Keratinocyte (primary cell): Measurements from ENCODE around the gene ODF4. TPM values are rescaled to one million over a fixed set of nuclear protein-coding genes. Genes with fewer than 3 reads are reported as not detected.

Experiments
- DNase-seq: peaks from one replicate; pipeline ENCODE4 v3.0.0-alpha.2; 2011; ENCODE audit warnings: low read depth, missing footprints, low spot score
- FAIRE-seq: peaks from 2 replicates; lab custom pipeline; 2011; peaks lifted over from hg19 to GRCh38; lab: Jason Lieb, UNC
- H2AFZ ChIP-seq: 2 replicates; pipeline ENCODE4 v1.6.0; 2012; ENCODE audit warnings: low read length, control low read depth, inconsistent platforms; ENCODE audit not compliant: control insufficient read depth
- H3K27ac ChIP-seq: 2 replicates; pipeline ENCODE4 v1.5.1; 2011; ENCODE audit warnings: low read length; ENCODE audit not compliant: control insufficient read depth, insufficient read depth
- H3K27me3 ChIP-seq: 3 replicates; pipeline ENCODE4 v1.6.0; 2011; ENCODE audit warnings: low read length; ENCODE audit not compliant: control insufficient read depth, insufficient read depth; ENCODE audit errors: extremely low read depth
- H3K36me3 ChIP-seq, 2 experiments: 2 replicates in 1 of 2; 3 replicates in 1 of 2; pipeline ENCODE4 v1.5.1; 2011; ENCODE audit warnings: low read length in 2 of 2, mild to moderate bottlenecking in 1 of 2; ENCODE audit not compliant: control insufficient read depth in 2 of 2, insufficient read depth in 2 of 2; ENCODE audit errors: extremely low read depth in 1 of 2
- H3K4me1 ChIP-seq: 3 replicates; pipeline ENCODE4 v1.5.1; 2011; ENCODE audit warnings: low read length; ENCODE audit not compliant: control insufficient read depth, insufficient read depth; ENCODE audit errors: extremely low read depth
- H3K4me2 ChIP-seq: 3 replicates; pipeline ENCODE4 v1.6.0; 2011; ENCODE audit warnings: low read depth, low read length; ENCODE audit not compliant: control insufficient read depth, insufficient read depth; ENCODE audit errors: extremely low read depth
- H3K4me3 ChIP-seq, 3 experiments: fragments of 200-600 bp in 1 of 3; sonication (generic) in 1 of 3; 2 replicates in 2 of 3; 3 replicates in 1 of 3; pipeline ENCODE4 v1.5.1; 2011 to 2016; ENCODE audit warnings: low read length in 3 of 3, mild to moderate bottlenecking in 3 of 3, control low read depth in 2 of 3, inconsistent platforms in 1 of 3, low read depth in 1 of 3, mixed read lengths in 1 of 3, mixed run types in 1 of 3, moderate library complexity in 1 of 3; ENCODE audit not compliant: control insufficient read depth in 2 of 3, insufficient read depth in 2 of 3; ENCODE audit errors: extremely low read depth in 1 of 3
- H3K79me2 ChIP-seq: 2 replicates; pipeline ENCODE4 v1.6.0; 2012; ENCODE audit warnings: low read length; ENCODE audit not compliant: control insufficient read depth, insufficient read depth
- H3K9ac ChIP-seq: 3 replicates; pipeline ENCODE4 v1.6.0; 2011; ENCODE audit warnings: low read length; ENCODE audit not compliant: control insufficient read depth, insufficient read depth; ENCODE audit errors: extremely low read depth
- H3K9me1 ChIP-seq: 3 replicates; pipeline ENCODE4 v1.6.0; 2011; ENCODE audit warnings: low read length; ENCODE audit not compliant: control insufficient read depth, insufficient read depth; ENCODE audit errors: extremely low read depth
- H3K9me3 ChIP-seq: 2 replicates; pipeline ENCODE4 v1.5.1; 2012; ENCODE audit warnings: low read depth, low read length; ENCODE audit not compliant: control insufficient read depth
- H4K20me1 ChIP-seq: 3 replicates; pipeline ENCODE4 v1.6.0; 2011; ENCODE audit warnings: low read length; ENCODE audit not compliant: control insufficient read depth, insufficient read depth; ENCODE audit errors: extremely low read depth
- CTCF ChIP-seq, 3 experiments: IDR thresholded peaks in 1 of 3; conservative IDR thresholded peaks in 1 of 3; optimal IDR thresholded peaks in 1 of 3; 2 replicates in 2 of 3; 3 replicates in 1 of 3; pipeline versions ENCODE3 to v1.5.1; 2011; ENCODE audit warnings: low read length in 3 of 3, mild to moderate bottlenecking in 3 of 3, moderate library complexity in 2 of 3, control low read depth in 1 of 3, inconsistent platforms in 1 of 3; ENCODE audit not compliant: insufficient read depth in 2 of 3; ENCODE audit errors: extremely low read depth in 1 of 3
- EZH2 ChIP-seq: IDR thresholded peaks from one replicate; pipeline ENCODE4 v1.6.1; 2012; ENCODE audit warnings: inconsistent platforms, mild to moderate bottlenecking, low read length, moderate library complexity
- dilution Hi-C: fragments of 300-500 bp; cut with MboI; formaldehyde crosslinking; loops from one replicate; pipeline ENCODE4 v1.7.0; 2020; ENCODE audit warnings: low sequenced_read_pairs; ENCODE audit not compliant: extremely low pct_ligation_motif_present
- polyA plus RNA-seq, 5 experiments: library from polyadenylated mRNA; depleted of rRNA in 3 of 5; stranded (reverse) in 3 of 5; stranded (forward) in 1 of 5; unstranded in 1 of 5; fragments of >200 nt; gene quantifications; 1 replicate in 1 of 5; 2 replicates in 3 of 5; 3 replicates in 1 of 5; pipeline versions ENCODE4 v1.2.1 to v1.2.3, GENCODE V29; 2011 to 2012; ENCODE audit warnings: missing spikeins in 2 of 5, low read depth in 1 of 5, low replicate concordance in 1 of 5

Gene ODF4
- polyA plus RNA-seq, 1 donor (not counting 4 experiments of a cell fraction or from before 2014, with no cell fraction given) = not detected

GRCh38 chr17:8384801-8385378, 45.2 kb downstream of the ODF4 start:
- Histone ChIP-seq H3K36me3 (peaks cover 12 to 20% of the 10 kb centered on the region in 2 experiments), H3K9ac (no peak overlapping the region), H3K27me3 (no peaks in the 10 kb centered on the region), H3K79me2 (peaks cover 31% of the 10 kb centered on the region), H2AFZ (no peak overlapping the region), H3K4me3 (peak overlapping the region in 1 of 3 experiments; percentile 72), H3K9me1 (no peaks in the 10 kb centered on the region), H3K4me1 (peaks cover 34% of the 10 kb centered on the region), H3K9me3 (no peaks in the 10 kb centered on the region), H3K27ac (peak overlapping the region; percentile 1), H3K4me2 (peak overlapping the region; percentile 4), H4K20me1 (peaks cover 13% of the 10 kb centered on the region)
- DNase-seq = no peak
- FAIRE-seq = peak; percentile 73
- TF ChIP-seq CTCF (optimal IDR thresholded peaks at IDR 0.05 in 1 of 3, IDR thresholded peaks at IDR 0.05 in 1 of 3, conservative IDR thresholded peaks at IDR 0.05 in 1 of 3; ENCODE audit: extremely low read depth in 1 of 3, insufficient read depth in 2 of 3, low read length in 3 of 3) (no peak), EZH2 (no peak)
- dilution Hi-C loops = no loop called here

DNA sequence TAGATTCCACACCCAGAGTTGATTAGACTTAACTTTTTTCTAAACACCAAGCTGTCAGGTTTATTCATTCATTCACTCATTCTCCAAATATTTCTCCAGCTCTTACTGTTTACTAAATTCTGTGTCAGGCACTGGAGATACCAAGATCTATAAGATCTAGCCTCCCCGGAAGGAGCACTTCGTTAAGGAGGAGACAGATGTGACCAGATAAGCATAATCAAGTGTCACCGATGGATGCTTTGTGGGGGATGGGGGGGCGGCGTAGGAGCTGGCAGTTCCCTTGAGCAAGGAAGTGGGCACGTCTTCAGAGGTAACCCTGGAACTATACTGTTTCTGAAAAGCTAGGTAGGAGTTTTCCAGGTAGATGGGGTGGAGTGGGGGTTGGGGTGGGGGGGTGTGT, 47.2 kb downstream of the ODF4 start:
- Histone ChIP-seq H3K27ac (no peak overlapping the region), H2AFZ (no peak overlapping the region), H3K36me3 (peaks cover 2 to 3% of the 10 kb centered on the region in 2 experiments), H3K4me2 (no peak overlapping the region), H4K20me1 (no peaks in the 10 kb centered on the region), H3K4me1 (peaks cover 22% of the 10 kb centered on the region), H3K27me3 (no peaks in the 10 kb centered on the region), H3K4me3 (no peak overlapping the region), H3K9ac (no peak overlapping the region), H3K9me3 (no peaks in the 10 kb centered on the region), H3K9me1 (no peaks in the 10 kb centered on the region), H3K79me2 (peaks cover 12% of the 10 kb centered on the region)
- no peak for DNase-seq
- dilution Hi-C loops = no loop called here
- FAIRE-seq = no peak
- no peak for TF ChIP-seq CTCF (optimal IDR thresholded peaks at IDR 0.05 in 1 of 3, IDR thresholded peaks at IDR 0.05 in 1 of 3, conservative IDR thresholded peaks at IDR 0.05 in 1 of 3; ENCODE audit: extremely low read depth in 1 of 3, insufficient read depth in 2 of 3, low read length in 3 of 3)
- TF ChIP-seq EZH2 = no peak
